WTC11 (cell line): ENCODE data around the gene PPFIBP2. TPM values are rescaled to one million over a fixed set of nuclear protein-coding genes. Genes with fewer than 3 reads are reported as not detected.

Source experiments
- ATAC-seq: fragments of 200-7000 bp; cut with Tn5 transposase; 2 replicates; pipeline ENCODE4 v1.10.0; 2021; ENCODE audit warnings: mild to moderate bottlenecking, moderate library complexity
- CTCF ChIA-PET: fragments of 300-600 bp; sonication (Branson Sonifier 250); formaldehyde crosslinking; loops from one replicate; lab custom pipeline; 2021; ENCODE audit warnings: antibody characterized with exemption; lab: Charles Lee
- POLR2A ChIA-PET: fragments of 350-600 bp; sonication (Branson Sonifier 250); formaldehyde crosslinking; loops from one replicate; lab custom pipeline; 2021; ENCODE audit warnings: antibody characterized with exemption; lab: Charles Lee
- DNase-seq: peaks from one replicate; pipeline ENCODE4 v3.0.0; 2021; ENCODE audit warnings: low spot score
- H3K27ac Mint-ChIP-seq: 2 replicates; pipeline ENCODE4 v1.8.0; 2021; ENCODE audit warnings: mixed read lengths
- H3K27me3 Mint-ChIP-seq: 2 replicates; pipeline ENCODE4 v1.8.0; 2021; ENCODE audit warnings: low read depth, mild to moderate bottlenecking, moderate library complexity, mixed read lengths
- H3K36me3 Mint-ChIP-seq: 2 replicates; pipeline ENCODE4 v1.8.0; 2021; ENCODE audit warnings: mixed read lengths
- H3K4me1 Mint-ChIP-seq: 2 replicates; pipeline ENCODE4 v1.8.0; 2022; ENCODE audit warnings: mixed read lengths
- H3K4me3 Mint-ChIP-seq: 2 replicates; pipeline ENCODE4 v1.8.0; 2021; ENCODE audit warnings: mild to moderate bottlenecking, moderate library complexity, mixed read lengths
- H3K9me3 Mint-ChIP-seq: 2 replicates; pipeline ENCODE4 v1.8.0; 2021; ENCODE audit warnings: mixed read lengths
- CBFB ChIP-seq: sonication (generic); formaldehyde crosslinking; IDR thresholded peaks from 2 replicates; pipeline ENCODE4 v1.8.1; 2022; ENCODE audit warnings: mild to moderate bottlenecking, low read depth, missing genetic modification reagents
- ELF4 ChIP-seq: sonication (generic); formaldehyde crosslinking; IDR thresholded peaks from 2 replicates; pipeline ENCODE4 v1.8.1; 2022; ENCODE audit warnings: low read depth, mild to moderate bottlenecking, moderate library complexity, missing genetic modification reagents
- NFATC4 ChIP-seq: fragments of 250-450 bp; sonication (Bioruptor Pico); IDR thresholded peaks from 2 replicates; pipeline ENCODE4 v1.9.0; 2021; ENCODE audit warnings: mild to moderate bottlenecking
- NR2C2 ChIP-seq: sonication (generic); formaldehyde crosslinking; IDR thresholded peaks from 2 replicates; pipeline ENCODE4 v1.8.0; 2022; ENCODE audit warnings: mild to moderate bottlenecking, missing genetic modification reagents
- TCF7 ChIP-seq: sonication (generic); formaldehyde crosslinking; IDR thresholded peaks from 2 replicates; pipeline ENCODE4 v1.8.0; 2022; ENCODE audit warnings: mild to moderate bottlenecking, low read depth, missing genetic modification reagents, moderate library complexity
- ZBTB21 ChIP-seq: sonication (generic); formaldehyde crosslinking; IDR thresholded peaks from 2 replicates; pipeline ENCODE4 v1.8.1; 2023; ENCODE audit warnings: mild to moderate bottlenecking, missing genetic modification reagents, borderline replicate concordance
- ZNF138 ChIP-seq: sonication (generic); formaldehyde crosslinking; conservative IDR thresholded peaks from 2 replicates; pipeline ENCODE4 v1.8.1; 2022; ENCODE audit warnings: mild to moderate bottlenecking, moderate library complexity, missing genetic modification reagents
- ZNF396 ChIP-seq: fragments of 250-450 bp; sonication (Bioruptor Pico); IDR thresholded peaks from 2 replicates; pipeline ENCODE4 v1.8.0; 2021; ENCODE audit warnings: mild to moderate bottlenecking, moderate library complexity, borderline replicate concordance
- ZNF423 ChIP-seq: fragments of 250-450 bp; sonication (Bioruptor Pico); IDR thresholded peaks from 2 replicates; pipeline ENCODE4 v2.1.2; 2022; ENCODE audit warnings: mild to moderate bottlenecking, moderate library complexity
- total RNA-seq: library from RNA; stranded (reverse); gene quantifications from 3 replicates; pipeline ENCODE4 v1.2.3, GENCODE V29; 2021
- TF ChIP-seq, protein P1 (sequence below): fragments of 250-450 bp; sonication (Bioruptor Pico); IDR thresholded peaks from 2 replicates; pipeline ENCODE4 v1.9.0; 2021; ENCODE audit warnings: moderate library complexity, mild to moderate bottlenecking, inconsistent platforms, borderline replicate concordance
- TF ChIP-seq, protein P2 (sequence below): sonication (generic); formaldehyde crosslinking; IDR thresholded peaks from 2 replicates; pipeline ENCODE4 v1.8.1; 2023; ENCODE audit warnings: mild to moderate bottlenecking, moderate library complexity, missing genetic modification reagents
- TF ChIP-seq, protein P3 (sequence below): sonication (generic); formaldehyde crosslinking; IDR thresholded peaks from 2 replicates; pipeline ENCODE4 v1.8.0; 2022; ENCODE audit warnings: mild to moderate bottlenecking, missing genetic modification reagents
- TF ChIP-seq, protein P4 (sequence below): sonication (generic); formaldehyde crosslinking; IDR thresholded peaks from 2 replicates; pipeline ENCODE4 v1.8.0; 2022; ENCODE audit warnings: mild to moderate bottlenecking, missing genetic modification reagents
- TF ChIP-seq, protein P5 (sequence below): fragments of 250-450 bp; sonication (Bioruptor Pico); IDR thresholded peaks from 2 replicates; pipeline ENCODE4 v2.1.2; 2022; ENCODE audit warnings: mild to moderate bottlenecking, moderate library complexity
- TF ChIP-seq, protein P6 (sequence below): sonication (generic); formaldehyde crosslinking; IDR thresholded peaks from 2 replicates; pipeline ENCODE4 v1.8.1; 2023; ENCODE audit warnings: mild to moderate bottlenecking, missing genetic modification reagents, borderline replicate concordance
- TF ChIP-seq, protein P7 (sequence below): sonication (generic); formaldehyde crosslinking; IDR thresholded peaks from 2 replicates; pipeline ENCODE4 v1.8.1; 2022; ENCODE audit warnings: mild to moderate bottlenecking, moderate library complexity, missing genetic modification reagents
- TF ChIP-seq, protein P8 (sequence below): sonication (generic); formaldehyde crosslinking; IDR thresholded peaks from 2 replicates; pipeline ENCODE4 v1.8.0; 2023; ENCODE audit warnings: missing genetic modification reagents

Gene PPFIBP2
- total RNA-seq, 1 experiment from 2014 or later, result 21.4 TPM

DNA sequence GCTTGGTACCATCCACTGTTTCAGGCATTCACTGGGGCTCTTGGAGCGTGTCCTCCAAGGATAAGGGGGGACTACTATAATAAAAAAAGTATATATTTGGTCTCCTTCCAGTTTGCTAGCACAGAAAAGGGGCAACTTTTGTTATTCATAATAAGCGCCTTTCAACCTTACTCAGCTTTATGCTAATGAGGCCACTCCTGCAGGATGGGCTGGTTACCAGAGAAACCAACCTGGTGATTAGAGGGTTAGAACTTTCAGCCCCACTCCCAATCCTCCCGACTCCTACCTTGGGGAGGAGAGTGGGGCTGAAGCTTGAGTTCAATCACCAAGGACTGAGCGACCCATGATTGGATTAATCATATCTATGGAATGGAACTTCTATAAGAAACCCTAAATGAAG is 31.8 kb downstream of the PPFIBP2 start (continued):
- TF ChIP-seq, protein P1, sequence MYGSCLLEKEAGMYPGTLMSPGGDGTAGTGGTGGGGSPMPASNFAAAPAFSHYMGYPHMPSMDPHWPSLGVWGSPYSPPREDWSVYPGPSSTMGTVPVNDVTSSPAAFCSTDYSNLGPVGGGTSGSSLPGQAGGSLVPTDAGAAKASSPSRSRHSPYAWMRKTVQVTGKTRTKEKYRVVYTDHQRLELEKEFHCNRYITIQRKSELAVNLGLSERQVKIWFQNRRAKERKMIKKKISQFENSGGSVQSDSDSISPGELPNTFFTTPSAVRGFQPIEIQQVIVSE (CRISPR knock-in tag), result no peak
- TF ChIP-seq ZBTB21 (no peak), TCF7 (CRISPR knock-in tag) (no peak), ZNF423 (CRISPR knock-in tag) (no peak), ZNF396 (CRISPR knock-in tag) (no peak), ZNF138 (CRISPR knock-in tag) (no peak)
- TF ChIP-seq, protein P2, sequence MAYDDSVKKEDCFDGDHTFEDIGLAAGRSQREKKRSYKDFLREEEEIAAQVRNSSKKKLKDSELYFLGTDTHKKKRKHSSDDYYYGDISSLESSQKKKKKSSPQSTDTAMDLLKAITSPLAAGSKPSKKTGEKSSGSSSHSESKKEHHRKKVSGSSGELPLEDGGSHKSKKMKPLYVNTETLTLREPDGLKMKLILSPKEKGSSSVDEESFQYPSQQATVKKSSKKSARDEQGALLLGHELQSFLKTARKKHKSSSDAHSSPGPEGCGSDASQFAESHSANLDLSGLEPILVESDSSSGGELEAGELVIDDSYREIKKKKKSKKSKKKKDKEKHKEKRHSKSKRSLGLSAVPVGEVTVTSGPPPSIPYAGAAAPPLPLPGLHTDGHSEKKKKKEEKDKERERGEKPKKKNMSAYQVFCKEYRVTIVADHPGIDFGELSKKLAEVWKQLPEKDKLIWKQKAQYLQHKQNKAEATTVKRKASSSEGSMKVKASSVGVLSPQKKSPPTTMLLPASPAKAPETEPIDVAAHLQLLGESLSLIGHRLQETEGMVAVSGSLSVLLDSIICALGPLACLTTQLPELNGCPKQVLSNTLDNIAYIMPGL, result no peak
- TF ChIP-seq, protein P3, sequence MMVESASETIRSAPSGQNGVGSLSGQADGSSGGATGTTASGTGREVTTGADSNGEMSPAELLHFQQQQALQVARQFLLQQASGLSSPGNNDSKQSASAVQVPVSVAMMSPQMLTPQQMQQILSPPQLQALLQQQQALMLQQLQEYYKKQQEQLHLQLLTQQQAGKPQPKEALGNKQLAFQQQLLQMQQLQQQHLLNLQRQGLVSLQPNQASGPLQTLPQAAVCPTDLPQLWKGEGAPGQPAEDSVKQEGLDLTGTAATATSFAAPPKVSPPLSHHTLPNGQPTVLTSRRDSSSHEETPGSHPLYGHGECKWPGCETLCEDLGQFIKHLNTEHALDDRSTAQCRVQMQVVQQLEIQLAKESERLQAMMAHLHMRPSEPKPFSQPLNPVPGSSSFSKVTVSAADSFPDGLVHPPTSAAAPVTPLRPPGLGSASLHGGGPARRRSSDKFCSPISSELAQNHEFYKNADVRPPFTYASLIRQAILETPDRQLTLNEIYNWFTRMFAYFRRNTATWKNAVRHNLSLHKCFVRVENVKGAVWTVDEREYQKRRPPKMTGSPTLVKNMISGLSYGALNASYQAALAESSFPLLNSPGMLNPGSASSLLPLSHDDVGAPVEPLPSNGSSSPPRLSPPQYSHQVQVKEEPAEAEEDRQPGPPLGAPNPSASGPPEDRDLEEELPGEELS (CRISPR knock-in tag), result no peak
- TF ChIP-seq, protein P4, sequence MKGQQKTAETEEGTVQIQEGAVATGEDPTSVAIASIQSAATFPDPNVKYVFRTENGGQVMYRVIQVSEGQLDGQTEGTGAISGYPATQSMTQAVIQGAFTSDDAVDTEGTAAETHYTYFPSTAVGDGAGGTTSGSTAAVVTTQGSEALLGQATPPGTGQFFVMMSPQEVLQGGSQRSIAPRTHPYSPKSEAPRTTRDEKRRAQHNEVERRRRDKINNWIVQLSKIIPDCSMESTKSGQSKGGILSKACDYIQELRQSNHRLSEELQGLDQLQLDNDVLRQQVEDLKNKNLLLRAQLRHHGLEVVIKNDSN, result no peak

DNA sequence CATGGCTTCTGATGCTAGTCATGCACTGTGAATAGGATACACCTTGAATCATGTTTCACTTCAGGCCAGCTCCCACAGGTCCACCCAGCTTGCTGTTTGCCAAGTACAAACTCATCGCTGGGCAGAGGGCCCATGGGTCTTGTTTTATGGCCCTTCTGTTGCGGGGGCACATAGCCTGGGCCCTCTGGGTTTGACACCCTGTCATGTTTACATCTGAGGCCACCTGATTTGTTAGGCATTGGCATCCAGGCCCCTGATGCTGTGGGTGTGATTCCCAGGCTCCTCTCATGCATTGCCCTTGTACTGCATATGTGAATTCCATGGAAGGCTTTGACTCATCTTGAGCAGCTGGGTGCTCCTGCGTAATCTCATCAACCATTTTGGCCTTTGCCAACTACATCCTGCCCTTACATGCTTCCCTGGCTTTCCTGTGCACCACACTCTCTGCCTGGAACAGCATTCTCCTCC is 32.6 kb downstream of the PPFIBP2 start:
- Mint-ChIP-seq H3K27ac (no peak overlapping the region), H3K4me3 (no peak overlapping the region), H3K4me1 (peaks cover 37% of the 10 kb centered on the region), H3K27me3 (no peaks in the 10 kb centered on the region), H3K36me3 (no peaks in the 10 kb centered on the region), H3K9me3 (no peaks in the 10 kb centered on the region)
- ChIA-PET CTCF (interaction anchor here (0.8 to 1.3 kb wide), 5 partner anchors 9 to 31 kb away, joined by 3 read pairs; no protein-coding TSS in a partner anchor), POLR2A (no interaction called here)
- ATAC-seq (no peak), DNase-seq (no peak)
- no peak for TF ChIP-seq ELF4 (CRISPR knock-in tag)
- TF ChIP-seq, protein P5, sequence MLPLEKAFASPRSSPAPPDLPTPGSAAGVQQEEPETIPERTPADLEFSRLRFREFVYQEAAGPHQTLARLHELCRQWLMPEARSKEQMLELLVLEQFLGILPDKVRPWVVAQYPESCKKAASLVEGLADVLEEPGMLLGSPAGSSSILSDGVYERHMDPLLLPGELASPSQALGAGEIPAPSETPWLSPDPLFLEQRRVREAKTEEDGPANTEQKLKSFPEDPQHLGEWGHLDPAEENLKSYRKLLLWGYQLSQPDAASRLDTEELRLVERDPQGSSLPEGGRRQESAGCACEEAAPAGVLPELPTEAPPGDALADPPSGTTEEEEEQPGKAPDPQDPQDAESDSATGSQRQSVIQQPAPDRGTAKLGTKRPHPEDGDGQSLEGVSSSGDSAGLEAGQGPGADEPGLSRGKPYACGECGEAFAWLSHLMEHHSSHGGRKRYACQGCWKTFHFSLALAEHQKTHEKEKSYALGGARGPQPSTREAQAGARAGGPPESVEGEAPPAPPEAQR (CRISPR knock-in tag), result no peak
- TF ChIP-seq NFATC4 (CRISPR knock-in tag), result no peak
- TF ChIP-seq, protein P6, sequence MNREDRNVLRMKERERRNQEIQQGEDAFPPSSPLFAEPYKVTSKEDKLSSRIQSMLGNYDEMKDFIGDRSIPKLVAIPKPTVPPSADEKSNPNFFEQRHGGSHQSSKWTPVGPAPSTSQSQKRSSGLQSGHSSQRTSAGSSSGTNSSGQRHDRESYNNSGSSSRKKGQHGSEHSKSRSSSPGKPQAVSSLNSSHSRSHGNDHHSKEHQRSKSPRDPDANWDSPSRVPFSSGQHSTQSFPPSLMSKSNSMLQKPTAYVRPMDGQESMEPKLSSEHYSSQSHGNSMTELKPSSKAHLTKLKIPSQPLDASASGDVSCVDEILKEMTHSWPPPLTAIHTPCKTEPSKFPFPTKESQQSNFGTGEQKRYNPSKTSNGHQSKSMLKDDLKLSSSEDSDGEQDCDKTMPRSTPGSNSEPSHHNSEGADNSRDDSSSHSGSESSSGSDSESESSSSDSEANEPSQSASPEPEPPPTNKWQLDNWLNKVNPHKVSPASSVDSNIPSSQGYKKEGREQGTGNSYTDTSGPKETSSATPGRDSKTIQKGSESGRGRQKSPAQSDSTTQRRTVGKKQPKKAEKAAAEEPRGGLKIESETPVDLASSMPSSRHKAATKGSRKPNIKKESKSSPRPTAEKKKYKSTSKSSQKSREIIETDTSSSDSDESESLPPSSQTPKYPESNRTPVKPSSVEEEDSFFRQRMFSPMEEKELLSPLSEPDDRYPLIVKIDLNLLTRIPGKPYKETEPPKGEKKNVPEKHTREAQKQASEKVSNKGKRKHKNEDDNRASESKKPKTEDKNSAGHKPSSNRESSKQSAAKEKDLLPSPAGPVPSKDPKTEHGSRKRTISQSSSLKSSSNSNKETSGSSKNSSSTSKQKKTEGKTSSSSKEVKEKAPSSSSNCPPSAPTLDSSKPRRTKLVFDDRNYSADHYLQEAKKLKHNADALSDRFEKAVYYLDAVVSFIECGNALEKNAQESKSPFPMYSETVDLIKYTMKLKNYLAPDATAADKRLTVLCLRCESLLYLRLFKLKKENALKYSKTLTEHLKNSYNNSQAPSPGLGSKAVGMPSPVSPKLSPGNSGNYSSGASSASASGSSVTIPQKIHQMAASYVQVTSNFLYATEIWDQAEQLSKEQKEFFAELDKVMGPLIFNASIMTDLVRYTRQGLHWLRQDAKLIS (CRISPR knock-in tag), result no peak
- TF ChIP-seq, protein P7, sequence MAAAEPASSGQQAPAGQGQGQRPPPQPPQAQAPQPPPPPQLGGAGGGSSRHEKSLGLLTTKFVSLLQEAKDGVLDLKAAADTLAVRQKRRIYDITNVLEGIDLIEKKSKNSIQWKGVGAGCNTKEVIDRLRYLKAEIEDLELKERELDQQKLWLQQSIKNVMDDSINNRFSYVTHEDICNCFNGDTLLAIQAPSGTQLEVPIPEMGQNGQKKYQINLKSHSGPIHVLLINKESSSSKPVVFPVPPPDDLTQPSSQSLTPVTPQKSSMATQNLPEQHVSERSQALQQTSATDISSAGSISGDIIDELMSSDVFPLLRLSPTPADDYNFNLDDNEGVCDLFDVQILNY (CRISPR knock-in tag), result no peak
- no peak for TF ChIP-seq CBFB (CRISPR knock-in tag)
- TF ChIP-seq, protein P8, sequence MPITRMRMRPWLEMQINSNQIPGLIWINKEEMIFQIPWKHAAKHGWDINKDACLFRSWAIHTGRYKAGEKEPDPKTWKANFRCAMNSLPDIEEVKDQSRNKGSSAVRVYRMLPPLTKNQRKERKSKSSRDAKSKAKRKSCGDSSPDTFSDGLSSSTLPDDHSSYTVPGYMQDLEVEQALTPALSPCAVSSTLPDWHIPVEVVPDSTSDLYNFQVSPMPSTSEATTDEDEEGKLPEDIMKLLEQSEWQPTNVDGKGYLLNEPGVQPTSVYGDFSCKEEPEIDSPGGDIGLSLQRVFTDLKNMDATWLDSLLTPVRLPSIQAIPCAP (CRISPR knock-in tag), result no peak
- TF ChIP-seq, protein P3 (CRISPR knock-in tag), result no peak
- no peak for TF ChIP-seq NR2C2 (CRISPR knock-in tag)
- TF ChIP-seq, protein P2, result no peak
